HEK293T (cell line): ENCODE measurements around the gene ALPL.

ENCODE experiments used
- CTCF ChIA-PET: fragments of 350-600 bp; formaldehyde crosslinking; extraction: SDS; loops from one replicate; lab custom pipeline; 2021; ENCODE audit warnings: antibody characterized with exemption, inconsistent platforms; lab: Yijun Ruan, JAX
- POLR2A ChIA-PET: fragments of 350-600 bp; formaldehyde crosslinking; extraction: SDS; loops from one replicate; lab custom pipeline; 2020; ENCODE audit warnings: antibody characterized with exemption, inconsistent platforms; lab: Yijun Ruan, JAX
- DNase-seq: peaks from one replicate; pipeline ENCODE4 v3.0.0; 2012; ENCODE audit warnings: mixed read lengths; ENCODE audit errors: extremely low spot score
- ARNT ChIP-seq: fragments of 450-650 bp; IDR thresholded peaks from 2 replicates; pipeline ENCODE4 v1.6.1; 2017; ENCODE audit warnings: mild to moderate bottlenecking
- BHLHE40 ChIP-seq: fragments of 450-650 bp; IDR thresholded peaks from 2 replicates; pipeline ENCODE4 v1.6.1; 2016; ENCODE audit warnings: mild to moderate bottlenecking, moderate library complexity, borderline replicate concordance
- CTBP1 ChIP-seq: fragments of 450-650 bp; IDR thresholded peaks from 2 replicates; pipeline ENCODE4 v1.6.1; 2016; ENCODE audit warnings: borderline replicate concordance
- ELF4 ChIP-seq: fragments of 450-650 bp; IDR thresholded peaks from 2 replicates; pipeline ENCODE4 v1.6.1; 2017; ENCODE audit warnings: antibody characterized with exemption
- FOXA1 ChIP-seq: fragments of 450-650 bp; IDR thresholded peaks from 2 replicates; pipeline ENCODE4 v1.6.1; 2016; ENCODE audit warnings: mild to moderate bottlenecking
- FOXK2 ChIP-seq: fragments of 450-650 bp; IDR thresholded peaks from 2 replicates; pipeline ENCODE4 v1.6.1; 2016; ENCODE audit warnings: mild to moderate bottlenecking
- FOXM1 ChIP-seq: fragments of 450-650 bp; IDR thresholded peaks from 2 replicates; pipeline ENCODE4 v1.6.1; 2017; ENCODE audit warnings: mild to moderate bottlenecking, borderline replicate concordance
- HDGF ChIP-seq: fragments of 450-650 bp; IDR thresholded peaks from 2 replicates; pipeline ENCODE4 v1.6.1; 2017; ENCODE audit warnings: antibody characterized with exemption, borderline replicate concordance
- L3MBTL2 ChIP-seq: fragments of 450-650 bp; conservative IDR thresholded peaks from 2 replicates; pipeline ENCODE4 v1.6.1; 2016; ENCODE audit warnings: mild to moderate bottlenecking
- LEF1 ChIP-seq: fragments of 450-650 bp; IDR thresholded peaks from 2 replicates; pipeline ENCODE4 v1.6.1; 2017; ENCODE audit warnings: mild to moderate bottlenecking, borderline replicate concordance
- NFRKB ChIP-seq: fragments of 450-650 bp; IDR thresholded peaks from 2 replicates; pipeline ENCODE4 v1.6.1; 2016; ENCODE audit warnings: mild to moderate bottlenecking, moderate library complexity
- SP1 ChIP-seq: fragments of 450-650 bp; IDR thresholded peaks from 2 replicates; pipeline ENCODE4 v1.6.1; 2017
- SUZ12 ChIP-seq: fragments of 450-650 bp; IDR thresholded peaks from 2 replicates; pipeline ENCODE4 v1.6.1; 2016; ENCODE audit warnings: mild to moderate bottlenecking
- TARDBP ChIP-seq: fragments of 450-650 bp; IDR thresholded peaks from 2 replicates; pipeline ENCODE4 v1.6.1; 2016
- ZNF384 ChIP-seq: fragments of 450-650 bp; IDR thresholded peaks from 2 replicates; pipeline ENCODE4 v1.6.1; 2016
- TF ChIP-seq, protein P1 (sequence below): fragments of 450-650 bp; IDR thresholded peaks from 2 replicates; pipeline ENCODE4 v1.6.1; 2016

The ALPL gene

GRCh38 chr1:21489146-21489545 is 20.1 kb upstream of the ALPL start:
- no peak for DNase-seq
- ChIA-PET CTCF (no interaction called here), POLR2A (no interaction called here)
- no peak for TF ChIP-seq CTBP1
- TF ChIP-seq FOXM1: no peak
- TF ChIP-seq FOXK2: no peak
- no peak for TF ChIP-seq SP1
- no peak for TF ChIP-seq FOXA1
- TF ChIP-seq, protein P1, sequence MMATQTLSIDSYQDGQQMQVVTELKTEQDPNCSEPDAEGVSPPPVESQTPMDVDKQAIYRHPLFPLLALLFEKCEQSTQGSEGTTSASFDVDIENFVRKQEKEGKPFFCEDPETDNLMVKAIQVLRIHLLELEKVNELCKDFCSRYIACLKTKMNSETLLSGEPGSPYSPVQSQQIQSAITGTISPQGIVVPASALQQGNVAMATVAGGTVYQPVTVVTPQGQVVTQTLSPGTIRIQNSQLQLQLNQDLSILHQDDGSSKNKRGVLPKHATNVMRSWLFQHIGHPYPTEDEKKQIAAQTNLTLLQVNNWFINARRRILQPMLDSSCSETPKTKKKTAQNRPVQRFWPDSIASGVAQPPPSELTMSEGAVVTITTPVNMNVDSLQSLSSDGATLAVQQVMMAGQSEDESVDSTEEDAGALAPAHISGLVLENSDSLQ: no peak
- no peak for TF ChIP-seq ZNF384
- no peak for TF ChIP-seq ARNT
- no peak for TF ChIP-seq NFRKB
- no peak for TF ChIP-seq L3MBTL2
- TF ChIP-seq LEF1: no peak
- no peak for TF ChIP-seq ELF4
- no peak for TF ChIP-seq BHLHE40
- no peak for TF ChIP-seq SUZ12

GRCh38 chr1:21490774-21491487 is 18.3 kb upstream of the ALPL start:
- DNase-seq: no peak
- ChIA-PET POLR2A (no interaction called here), CTCF (interaction anchor here (1.3 kb wide), 1 partner anchor 120 kb away, joined by 5 read pairs; no protein-coding TSS in a partner anchor)
- TF ChIP-seq TARDBP: no peak
- TF ChIP-seq BHLHE40: no peak
- no peak for TF ChIP-seq SP1
- TF ChIP-seq ZNF384: no peak
- no peak for TF ChIP-seq ARNT
- TF ChIP-seq HDGF: no peak
- no peak for TF ChIP-seq FOXM1
- no peak for TF ChIP-seq NFRKB
- no peak for TF ChIP-seq ELF4
- TF ChIP-seq FOXK2: no peak
- TF ChIP-seq FOXA1: no peak
- TF ChIP-seq L3MBTL2: no peak
- TF ChIP-seq, protein P1: no peak
- TF ChIP-seq SUZ12: no peak
- TF ChIP-seq CTBP1: no peak

DNA sequence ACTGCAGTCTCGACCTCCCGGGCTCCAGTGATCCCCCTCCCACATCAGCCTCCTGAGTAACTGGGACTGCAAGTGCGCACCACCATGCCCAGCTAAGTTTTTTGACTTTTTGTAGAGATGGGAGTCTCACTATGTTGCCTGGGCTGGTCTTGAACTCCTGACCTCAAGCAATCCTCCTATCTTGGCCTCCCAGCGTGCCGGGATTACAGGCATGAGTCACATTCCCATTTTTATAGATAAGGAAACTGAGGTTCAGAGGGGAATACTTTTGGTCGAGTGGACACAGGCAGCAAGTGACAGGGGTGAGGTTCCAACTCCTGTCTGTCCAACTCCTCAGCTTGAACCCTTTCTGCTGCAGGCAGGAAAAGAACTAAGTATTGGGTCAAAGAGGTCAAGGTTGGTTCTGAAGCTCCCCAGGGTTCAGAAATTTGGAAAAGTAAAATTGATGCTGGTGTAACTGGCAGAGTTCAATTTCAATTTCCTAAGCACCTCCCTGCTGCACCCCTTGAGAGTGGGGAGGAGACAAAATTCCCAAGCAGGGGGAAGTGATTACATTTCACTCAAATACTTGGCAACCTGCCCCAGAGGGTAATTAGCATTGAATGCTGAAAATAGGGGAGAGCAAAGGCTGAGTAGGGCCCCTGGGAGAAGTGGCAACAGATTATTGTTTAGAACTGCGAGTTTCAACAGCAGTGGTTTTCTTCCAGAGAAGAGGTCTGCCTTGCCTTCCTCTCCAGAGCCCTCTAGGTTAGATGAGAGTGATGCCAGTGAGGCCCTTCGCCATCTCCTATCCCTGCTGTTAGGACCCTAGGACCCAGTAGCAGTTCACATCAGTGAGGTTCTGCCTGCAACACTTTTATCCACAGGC is 17.5 kb upstream of the ALPL start:
- TF ChIP-seq L3MBTL2: no peak
- no peak for TF ChIP-seq CTBP1
- no peak for TF ChIP-seq HDGF
- TF ChIP-seq ARNT: no peak
- no peak for TF ChIP-seq FOXK2
- TF ChIP-seq SP1: no peak
- no peak for TF ChIP-seq FOXA1
- no peak for TF ChIP-seq FOXM1
- TF ChIP-seq BHLHE40: no peak
- no peak for TF ChIP-seq NFRKB
- TF ChIP-seq LEF1: no peak
- no peak for TF ChIP-seq ELF4
- TF ChIP-seq, protein P1: no peak
- TF ChIP-seq ZNF384: no peak
- DNase-seq: no peak
- ChIA-PET CTCF (no interaction called here), POLR2A (no interaction called here)

GRCh38 chr1:21492356-21492625 is 16.9 kb upstream of the ALPL start:
- POLR2A ChIA-PET: no interaction called here
- DNase-seq: no peak
- TF ChIP-seq NFRKB (no peak), TARDBP (no peak), SUZ12 (no peak), ZNF384 (no peak), FOXM1 (no peak), L3MBTL2 (no peak), ELF4 (no peak), CTBP1 (no peak)
- TF ChIP-seq, protein P1: no peak
- CTCF ChIA-PET: no interaction called here

- ChIA-PET CTCF (no interaction called here), POLR2A (no interaction called here)
- TF ChIP-seq, protein P1: peak; percentile 75
- TF ChIP-seq FOXM1: no peak
- DNase-seq: no peak
Observed at GRCh38 chr1:21494196-21494595, 15.0 kb upstream of the ALPL start.
